HEK293 (cell line): Measurements from ENCODE around the gene RASL10A.

Source experiments
- CTCF ChIA-PET: fragments of 350-600 bp; formaldehyde crosslinking; extraction: SDS; loops from one replicate; lab custom pipeline; 2021; ENCODE audit warnings: antibody characterized with exemption; lab: Yijun Ruan, JAX
- POLR2A ChIA-PET: fragments of 300-600 bp; formaldehyde crosslinking; extraction: SDS; loops from one replicate; lab custom pipeline; 2020; ENCODE audit warnings: antibody characterized with exemption, inconsistent platforms; lab: Yijun Ruan, JAX
- H3K27ac ChIP-seq: fragments of 200-500 bp; sonication (Bioruptor generic); 2 replicates; pipeline ENCODE4 v1.5.1; 2014; ENCODE audit warnings: low read depth, low read length, control low read depth, inconsistent platforms; ENCODE audit errors: extremely low read depth
- H3K36me3 ChIP-seq, 2 experiments: fragments of 200-500 bp in 1 of 2; sonication (Bioruptor generic) in 1 of 2; 1 replicate in 1 of 2; 2 replicates in 1 of 2; pipeline ENCODE4 v1.5.1; 2014 to 2017; ENCODE audit warnings: inconsistent platforms in 2 of 2, low read length in 2 of 2; ENCODE audit not compliant: control insufficient read depth in 2 of 2, insufficient read depth in 1 of 2
- H3K4me1 ChIP-seq: fragments of 200-500 bp; sonication (Bioruptor generic); 2 replicates; pipeline ENCODE4 v1.5.1; 2014; ENCODE audit warnings: mild to moderate bottlenecking, low read length, inconsistent platforms; ENCODE audit not compliant: control insufficient read depth, insufficient read depth
- H3K4me3 ChIP-seq: 2 replicates; pipeline ENCODE4 v1.5.1; 2011; ENCODE audit warnings: low read depth, mild to moderate bottlenecking, control low read depth, low read length, moderate library complexity
- H3K9me3 ChIP-seq: fragments of 200-500 bp; sonication (Bioruptor generic); 2 replicates; pipeline ENCODE4 v1.5.1; 2014; ENCODE audit warnings: low read depth, low read length, inconsistent platforms; ENCODE audit not compliant: control insufficient read depth, insufficient read depth
- KLF17 ChIP-seq: fragments of 450-650 bp; formaldehyde crosslinking; IDR thresholded peaks from 2 replicates; pipeline ENCODE4 v1.5.1; 2016; ENCODE audit warnings: missing biosample characterization, missing genetic modification characterization
- SETDB1 ChIP-seq: IDR thresholded peaks from one replicate; pipeline ENCODE4 v1.6.1; 2017; ENCODE audit warnings: mild to moderate bottlenecking, low read length, moderate library complexity, mixed read lengths; ENCODE audit not compliant: insufficient read length
- SP3 ChIP-seq: fragments of 450-650 bp; formaldehyde crosslinking; IDR thresholded peaks from 2 replicates; pipeline ENCODE4 v1.5.1; 2016; ENCODE audit warnings: missing biosample characterization, missing genetic modification characterization
- ZBTB17 ChIP-seq: fragments of 450-650 bp; formaldehyde crosslinking; IDR thresholded peaks from 2 replicates; pipeline ENCODE4 v1.5.1; 2016; ENCODE audit warnings: missing biosample characterization, missing genetic modification characterization
- ZBTB20 ChIP-seq: fragments of 450-650 bp; formaldehyde crosslinking; IDR thresholded peaks from 2 replicates; pipeline ENCODE4 v1.5.1; 2016; ENCODE audit warnings: missing biosample characterization, missing genetic modification characterization
- ZFHX2 ChIP-seq: fragments of 450-650 bp; formaldehyde crosslinking; conservative IDR thresholded peaks from 2 replicates; pipeline ENCODE4 v1.5.1; 2016; ENCODE audit warnings: missing biosample characterization, missing genetic modification characterization
- ZFP41 ChIP-seq: fragments of 450-650 bp; formaldehyde crosslinking; IDR thresholded peaks from 2 replicates; pipeline ENCODE4 v1.5.1; 2016; ENCODE audit warnings: missing biosample characterization, missing genetic modification characterization, borderline replicate concordance
- ZNF114 ChIP-seq: fragments of 450-650 bp; formaldehyde crosslinking; IDR thresholded peaks from 2 replicates; pipeline ENCODE4 v1.5.0; 2017; ENCODE audit warnings: missing biosample characterization, missing genetic modification characterization
- ZNF138 ChIP-seq: fragments of 450-650 bp; formaldehyde crosslinking; IDR thresholded peaks from 2 replicates; pipeline ENCODE4 v1.5.1; 2016; ENCODE audit warnings: missing biosample characterization, missing genetic modification characterization, borderline replicate concordance
- ZNF146 ChIP-seq: fragments of 450-650 bp; formaldehyde crosslinking; IDR thresholded peaks from 2 replicates; pipeline ENCODE4 v1.5.1; 2016; ENCODE audit warnings: missing biosample characterization, missing genetic modification characterization
- ZNF211 ChIP-seq: fragments of 450-650 bp; formaldehyde crosslinking; IDR thresholded peaks from 2 replicates; pipeline ENCODE4 v1.5.1; 2016; ENCODE audit warnings: low read depth, missing biosample characterization, missing genetic modification characterization
- ZNF24 ChIP-seq: fragments of 450-650 bp; formaldehyde crosslinking; IDR thresholded peaks from 2 replicates; pipeline ENCODE4 v1.5.1; 2016; ENCODE audit warnings: missing biosample characterization, missing genetic modification characterization
- ZNF423 ChIP-seq: fragments of 450-650 bp; formaldehyde crosslinking; IDR thresholded peaks from 2 replicates; pipeline ENCODE4 v1.5.1; 2016; ENCODE audit warnings: missing biosample characterization, missing genetic modification characterization
- ZNF558 ChIP-seq: fragments of 450-650 bp; formaldehyde crosslinking; IDR thresholded peaks from 2 replicates; pipeline ENCODE4 v1.5.1; 2016; ENCODE audit warnings: missing biosample characterization, missing genetic modification characterization
- ZNF785 ChIP-seq: fragments of 450-650 bp; formaldehyde crosslinking; IDR thresholded peaks from 2 replicates; pipeline ENCODE4 v1.5.1; 2016; ENCODE audit warnings: missing biosample characterization, missing genetic modification characterization
- ZSCAN23 ChIP-seq: fragments of 450-650 bp; formaldehyde crosslinking; IDR thresholded peaks from 2 replicates; pipeline ENCODE4 v1.5.1; 2016; ENCODE audit warnings: missing biosample characterization, missing genetic modification characterization
- TF ChIP-seq, protein P1 (sequence below): fragments of 450-650 bp; formaldehyde crosslinking; IDR thresholded peaks from 2 replicates; pipeline ENCODE4 v1.5.1; 2016; ENCODE audit warnings: missing biosample characterization, missing genetic modification characterization
- TF ChIP-seq, protein P2 (sequence below): fragments of 450-650 bp; IDR thresholded peaks from 2 replicates; pipeline ENCODE4 v1.5.1; 2018; ENCODE audit warnings: missing biosample characterization, missing genetic modification characterization
- TF ChIP-seq, protein P3 (sequence below): fragments of 450-650 bp; formaldehyde crosslinking; IDR thresholded peaks from 2 replicates; pipeline ENCODE4 v1.5.1; 2016; ENCODE audit warnings: missing biosample characterization, missing genetic modification characterization

RASL10A gene

DNA sequence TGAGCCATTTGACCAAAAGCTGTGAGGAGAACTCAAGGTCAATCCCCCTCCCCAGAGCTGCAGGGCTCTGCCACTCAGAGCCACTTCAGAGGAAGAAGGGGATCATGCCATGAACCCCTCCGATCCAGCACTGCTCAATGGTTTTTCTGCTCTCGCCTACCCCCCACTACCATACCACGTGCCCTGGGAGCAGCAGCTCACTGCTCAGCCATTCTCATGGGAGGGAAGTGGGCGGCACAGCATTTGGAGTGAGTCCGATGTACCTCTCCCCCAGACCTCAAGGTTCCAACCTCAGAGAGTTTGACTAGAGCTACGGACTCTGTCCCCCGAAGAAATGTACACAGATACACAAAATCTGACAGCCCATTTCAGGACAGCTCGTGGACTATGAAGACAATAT lies 38.4 kb upstream of the RASL10A start (continued):
- TF ChIP-seq, protein P1, sequence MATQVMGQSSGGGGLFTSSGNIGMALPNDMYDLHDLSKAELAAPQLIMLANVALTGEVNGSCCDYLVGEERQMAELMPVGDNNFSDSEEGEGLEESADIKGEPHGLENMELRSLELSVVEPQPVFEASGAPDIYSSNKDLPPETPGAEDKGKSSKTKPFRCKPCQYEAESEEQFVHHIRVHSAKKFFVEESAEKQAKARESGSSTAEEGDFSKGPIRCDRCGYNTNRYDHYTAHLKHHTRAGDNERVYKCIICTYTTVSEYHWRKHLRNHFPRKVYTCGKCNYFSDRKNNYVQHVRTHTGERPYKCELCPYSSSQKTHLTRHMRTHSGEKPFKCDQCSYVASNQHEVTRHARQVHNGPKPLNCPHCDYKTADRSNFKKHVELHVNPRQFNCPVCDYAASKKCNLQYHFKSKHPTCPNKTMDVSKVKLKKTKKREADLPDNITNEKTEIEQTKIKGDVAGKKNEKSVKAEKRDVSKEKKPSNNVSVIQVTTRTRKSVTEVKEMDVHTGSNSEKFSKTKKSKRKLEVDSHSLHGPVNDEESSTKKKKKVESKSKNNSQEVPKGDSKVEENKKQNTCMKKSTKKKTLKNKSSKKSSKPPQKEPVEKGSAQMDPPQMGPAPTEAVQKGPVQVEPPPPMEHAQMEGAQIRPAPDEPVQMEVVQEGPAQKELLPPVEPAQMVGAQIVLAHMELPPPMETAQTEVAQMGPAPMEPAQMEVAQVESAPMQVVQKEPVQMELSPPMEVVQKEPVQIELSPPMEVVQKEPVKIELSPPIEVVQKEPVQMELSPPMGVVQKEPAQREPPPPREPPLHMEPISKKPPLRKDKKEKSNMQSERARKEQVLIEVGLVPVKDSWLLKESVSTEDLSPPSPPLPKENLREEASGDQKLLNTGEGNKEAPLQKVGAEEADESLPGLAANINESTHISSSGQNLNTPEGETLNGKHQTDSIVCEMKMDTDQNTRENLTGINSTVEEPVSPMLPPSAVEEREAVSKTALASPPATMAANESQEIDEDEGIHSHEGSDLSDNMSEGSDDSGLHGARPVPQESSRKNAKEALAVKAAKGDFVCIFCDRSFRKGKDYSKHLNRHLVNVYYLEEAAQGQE (tag by site-specific recombination) = no peak
- no peak for TF ChIP-seq ZNF24 (tag by site-specific recombination)

- Histone ChIP-seq H3K4me1 (no peaks in the 10 kb centered on the region), H3K9me3 (no peaks in the 10 kb centered on the region), H3K27ac (no peak overlapping the region), H3K36me3 (peaks cover 49 to 99% of the 10 kb centered on the region in 2 experiments), H3K4me3 (no peak overlapping the region)
- POLR2A ChIA-PET = interaction anchor here (1.2 kb wide), 1 partner anchor 52 kb away, joined by 4 read pairs; no protein-coding TSS in a partner anchor
- no peak for TF ChIP-seq ZFP41 (tag by site-specific recombination)
- no peak for TF ChIP-seq ZNF114 (tag by site-specific recombination)
- TF ChIP-seq ZNF211 (tag by site-specific recombination) = no peak
- TF ChIP-seq ZNF146 (tag by site-specific recombination) = no peak
- CTCF ChIA-PET = no interaction called here
Observed at GRCh38 chr22:29353286-29353685, 37.8 kb upstream of the RASL10A start.

DNA sequence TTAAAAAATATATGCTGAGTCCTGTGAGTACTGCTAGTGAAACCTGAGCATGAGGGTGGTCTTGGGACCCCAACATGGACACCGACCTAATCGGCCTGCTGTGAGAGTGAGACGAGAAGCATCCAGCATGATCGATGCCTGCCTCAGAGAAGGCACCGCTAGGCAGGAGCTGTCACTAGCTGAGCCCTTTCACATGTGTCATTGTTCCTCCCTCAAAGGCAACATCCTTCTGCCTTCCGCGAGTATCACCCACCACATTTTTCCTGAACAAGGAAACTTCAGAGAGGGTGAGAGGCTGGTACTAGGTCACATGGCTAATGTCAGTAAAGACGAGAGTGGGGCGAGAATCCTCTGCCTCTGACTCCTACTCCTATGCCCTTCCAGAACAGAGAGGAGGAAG lies 37.3 kb upstream of the RASL10A start:
- H3K4me1 ChIP-seq = no peaks in the 10 kb centered on the region
- ChIA-PET CTCF (no interaction called here), POLR2A (interaction anchor here (0.7 kb wide), 1 partner anchor 14 kb away, joined by 3 read pairs; no protein-coding TSS in a partner anchor)
- no peak overlapping the region for H3K4me3 ChIP-seq
- H3K27ac ChIP-seq = no peak overlapping the region
- no peak for TF ChIP-seq ZNF211 (tag by site-specific recombination)
- H3K9me3 ChIP-seq = no peaks in the 10 kb centered on the region
- H3K36me3 ChIP-seq = peaks cover 47 to 99% of the 10 kb centered on the region in 2 experiments

DNA sequence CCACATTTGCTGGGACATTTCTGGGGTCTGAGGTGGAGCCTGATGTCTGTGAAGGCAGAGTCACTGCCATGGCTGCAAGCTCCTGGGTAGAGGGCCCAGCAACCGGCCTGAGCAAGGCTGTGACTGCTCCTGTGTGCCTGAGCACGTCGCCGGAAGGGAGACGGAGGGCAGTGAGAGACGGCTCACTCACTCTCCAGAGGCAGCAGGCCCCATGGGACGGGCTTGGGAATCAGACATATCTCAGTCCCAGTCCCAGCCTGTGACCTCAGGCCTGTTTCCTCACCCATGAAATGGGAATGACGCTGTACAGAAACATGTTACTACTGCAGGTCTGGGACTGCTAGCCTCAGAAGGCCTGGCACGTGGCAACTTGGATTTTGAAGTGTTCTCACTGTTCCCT lies 36.4 kb upstream of the RASL10A start:
- ChIA-PET CTCF (no interaction called here), POLR2A (interaction anchor here (0.7 kb wide), 1 partner anchor 15 kb away, joined by 3 read pairs; no protein-coding TSS in a partner anchor)
- no peaks in the 10 kb centered on the region for H3K4me1 ChIP-seq
- H3K9me3 ChIP-seq = no peaks in the 10 kb centered on the region
- H3K27ac ChIP-seq = no peak overlapping the region
- no peak overlapping the region for H3K4me3 ChIP-seq
- H3K36me3 ChIP-seq = peaks cover 44 to 100% of the 10 kb centered on the region in 2 experiments
- TF ChIP-seq SP3 = no peak
- TF ChIP-seq, protein P2, sequence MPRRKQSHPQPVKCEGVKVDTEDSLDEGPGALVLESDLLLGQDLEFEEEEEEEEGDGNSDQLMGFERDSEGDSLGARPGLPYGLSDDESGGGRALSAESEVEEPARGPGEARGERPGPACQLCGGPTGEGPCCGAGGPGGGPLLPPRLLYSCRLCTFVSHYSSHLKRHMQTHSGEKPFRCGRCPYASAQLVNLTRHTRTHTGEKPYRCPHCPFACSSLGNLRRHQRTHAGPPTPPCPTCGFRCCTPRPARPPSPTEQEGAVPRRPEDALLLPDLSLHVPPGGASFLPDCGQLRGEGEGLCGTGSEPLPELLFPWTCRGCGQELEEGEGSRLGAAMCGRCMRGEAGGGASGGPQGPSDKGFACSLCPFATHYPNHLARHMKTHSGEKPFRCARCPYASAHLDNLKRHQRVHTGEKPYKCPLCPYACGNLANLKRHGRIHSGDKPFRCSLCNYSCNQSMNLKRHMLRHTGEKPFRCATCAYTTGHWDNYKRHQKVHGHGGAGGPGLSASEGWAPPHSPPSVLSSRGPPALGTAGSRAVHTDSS = no peak
- no peak for TF ChIP-seq ZBTB17
- TF ChIP-seq ZSCAN23 (tag by site-specific recombination) = no peak
- TF ChIP-seq ZNF423 (tag by site-specific recombination) = no peak
- TF ChIP-seq ZFHX2 (tag by site-specific recombination) = no peak
- TF ChIP-seq ZBTB20 (tag by site-specific recombination) = no peak
- TF ChIP-seq, protein P3, sequence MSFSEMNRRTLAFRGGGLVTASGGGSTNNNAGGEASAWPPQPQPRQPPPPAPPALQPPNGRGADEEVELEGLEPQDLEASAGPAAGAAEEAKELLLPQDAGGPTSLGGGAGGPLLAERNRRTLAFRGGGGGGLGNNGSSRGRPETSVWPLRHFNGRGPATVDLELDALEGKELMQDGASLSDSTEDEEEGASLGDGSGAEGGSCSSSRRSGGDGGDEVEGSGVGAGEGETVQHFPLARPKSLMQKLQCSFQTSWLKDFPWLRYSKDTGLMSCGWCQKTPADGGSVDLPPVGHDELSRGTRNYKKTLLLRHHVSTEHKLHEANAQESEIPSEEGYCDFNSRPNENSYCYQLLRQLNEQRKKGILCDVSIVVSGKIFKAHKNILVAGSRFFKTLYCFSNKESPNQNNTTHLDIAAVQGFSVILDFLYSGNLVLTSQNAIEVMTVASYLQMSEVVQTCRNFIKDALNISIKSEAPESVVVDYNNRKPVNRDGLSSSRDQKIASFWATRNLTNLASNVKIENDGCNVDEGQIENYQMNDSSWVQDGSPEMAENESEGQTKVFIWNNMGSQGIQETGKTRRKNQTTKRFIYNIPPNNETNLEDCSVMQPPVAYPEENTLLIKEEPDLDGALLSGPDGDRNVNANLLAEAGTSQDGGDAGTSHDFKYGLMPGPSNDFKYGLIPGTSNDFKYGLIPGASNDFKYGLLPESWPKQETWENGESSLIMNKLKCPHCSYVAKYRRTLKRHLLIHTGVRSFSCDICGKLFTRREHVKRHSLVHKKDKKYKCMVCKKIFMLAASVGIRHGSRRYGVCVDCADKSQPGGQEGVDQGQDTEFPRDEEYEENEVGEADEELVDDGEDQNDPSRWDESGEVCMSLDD (tag by site-specific recombination) = no peak
- no peak for TF ChIP-seq ZNF785 (tag by site-specific recombination)
- no peak for TF ChIP-seq SETDB1
- no peak for TF ChIP-seq KLF17
- no peak for TF ChIP-seq ZNF138 (tag by site-specific recombination)
- no peak for TF ChIP-seq ZNF558 (tag by site-specific recombination)
